Uterus (tissue), 4 donors: ENCODE data around the gene PCSK7. TPM values are rescaled to one million over a fixed set of nuclear protein-coding genes. Genes with fewer than 3 reads are reported as not detected.

ENCODE experiments used
- DNase-seq, 2 donors: peaks; one replicate each; pipeline ENCODE4 v3.0.0-alpha.2; 2019 to 2020
- H3K27ac ChIP-seq, 2 donors: fragments of 200-600 bp; sonication (generic); 1 replicate in 1 of 2; 2 replicates in 1 of 2; pipeline ENCODE4 v1.5.1; 2016 to 2018
- H3K27me3 ChIP-seq, 2 donors: fragments of 200-600 bp; sonication (generic); one replicate each; pipeline ENCODE4 v1.5.1; 2018 to 2019; ENCODE audit warnings: control low read depth in 1 of 2
- H3K36me3 ChIP-seq, 2 donors: fragments of 200-600 bp; sonication (generic); one replicate each; pipeline ENCODE4 v1.5.1; 2019; ENCODE audit warnings: control low read depth in 1 of 2
- H3K4me1 ChIP-seq, 2 donors: fragments of 200-600 bp; sonication (generic); one replicate each; pipeline ENCODE4 v1.5.1; 2018 to 2019; ENCODE audit warnings: control low read depth in 1 of 2
- H3K4me3 ChIP-seq, 2 donors: fragments of 200-600 bp; sonication (generic); 1 replicate in 1 of 2; 2 replicates in 1 of 2; pipeline ENCODE4 v1.5.1; 2018 to 2019; ENCODE audit warnings: mild to moderate bottlenecking in 1 of 2
- H3K9me3 ChIP-seq, 2 donors: fragments of 200-600 bp; sonication (generic); one replicate each; pipeline ENCODE4 v1.5.1; 2019; ENCODE audit warnings: control low read depth in 1 of 2
- CTCF ChIP-seq, 4 experiments: fragments of 200-600 bp in 2 of 4; fragments of 450-650 bp in 2 of 4; sonication (generic) in 2 of 4; IDR thresholded peaks; one replicate each; pipeline ENCODE4 v1.5.1; 2016 to 2019; ENCODE audit warnings: antibody characterized with exemption in 4 of 4, mild to moderate bottlenecking in 2 of 4, moderate library complexity in 1 of 4
- POLR2A ChIP-seq, 2 donors: fragments of 450-650 bp; IDR thresholded peaks; one replicate each; pipeline ENCODE4 v1.6.1; 2016; ENCODE audit warnings: antibody characterized with exemption in 2 of 2, mild to moderate bottlenecking in 1 of 2, moderate library complexity in 1 of 2
- intact Hi-C: fragments of 100-400 bp; cut with DNase I; formaldehyde crosslinking; loops from one replicate; pipeline ENCODE4 v1.15.1; 2023; ENCODE audit warnings: low total_unique reads
- total RNA-seq, 4 donors: library from RNA; depleted of rRNA in 3 of 4; stranded (reverse); fragments of >200 nt in 3 of 4; gene quantifications; one replicate each; pipeline versions ENCODE4 v1.1.0 to v1.2.4, GENCODE V29; 2014 to 2023
- donor health status: DM: yes; HTN: yes; CAD: no.

The PCSK7 gene
- total RNA-seq, 4 donors from 2014 or later = 23.3 to 78.9 (median 35.3) TPM

- Histone ChIP-seq H3K27me3 (no peaks in the 10 kb centered on the region), H3K36me3 (no peaks in the 10 kb centered on the region), H3K4me1 (no peaks in the 10 kb centered on the region), H3K4me3 (no peak overlapping the region), H3K27ac (no peak overlapping the region), H3K9me3 (no peaks in the 10 kb centered on the region)
- DNase-seq = no peak
- intact Hi-C loops = loop anchor here (10.0 kb wide), 1 partner anchor 76 kb away; the partner anchor contains the start of gene BACE1
- TF ChIP-seq POLR2A (IDR thresholded peaks at IDR 0.05) = no peak
- TF ChIP-seq CTCF (IDR thresholded peaks at IDR 0.05) = no peak
These were observed 7.4 kb upstream of the PCSK7 start for GRCh38 chr11:117239295-117239694.

DNA sequence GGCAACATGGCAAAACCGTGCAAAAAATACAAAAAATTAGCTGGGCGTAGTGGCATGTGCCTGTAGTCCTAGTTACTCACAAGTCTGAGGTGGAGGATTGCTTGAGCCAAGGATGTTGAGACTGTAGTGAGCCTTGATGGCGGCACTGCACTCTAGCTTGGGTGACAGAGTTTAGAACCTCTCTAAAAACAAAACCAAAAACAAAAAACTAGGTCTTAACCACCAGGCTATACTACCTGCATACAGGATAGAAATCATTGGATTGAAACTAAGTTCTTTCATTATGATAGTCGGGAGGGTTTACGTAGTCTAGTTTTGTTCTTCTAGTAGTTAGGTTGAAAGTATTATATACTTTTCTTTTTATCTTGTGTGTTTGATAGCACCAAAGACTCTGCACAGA is 6.3 kb upstream of the PCSK7 start:
- no peak overlapping the region for H3K4me3 ChIP-seq
- H3K4me1 ChIP-seq = no peaks in the 10 kb centered on the region
- H3K36me3 ChIP-seq = no peaks in the 10 kb centered on the region
- no peaks in the 10 kb centered on the region for H3K27me3 ChIP-seq
- intact Hi-C loops = loop anchor here (10.0 kb wide), 1 partner anchor 77 kb away; the partner anchor contains the start of gene BACE1
- TF ChIP-seq CTCF (IDR thresholded peaks at IDR 0.05) (no peak), POLR2A (IDR thresholded peaks at IDR 0.05) (no peak)
- no peaks in the 10 kb centered on the region for H3K9me3 ChIP-seq
- H3K27ac ChIP-seq = no peak overlapping the region
- DNase-seq = no peak

DNA sequence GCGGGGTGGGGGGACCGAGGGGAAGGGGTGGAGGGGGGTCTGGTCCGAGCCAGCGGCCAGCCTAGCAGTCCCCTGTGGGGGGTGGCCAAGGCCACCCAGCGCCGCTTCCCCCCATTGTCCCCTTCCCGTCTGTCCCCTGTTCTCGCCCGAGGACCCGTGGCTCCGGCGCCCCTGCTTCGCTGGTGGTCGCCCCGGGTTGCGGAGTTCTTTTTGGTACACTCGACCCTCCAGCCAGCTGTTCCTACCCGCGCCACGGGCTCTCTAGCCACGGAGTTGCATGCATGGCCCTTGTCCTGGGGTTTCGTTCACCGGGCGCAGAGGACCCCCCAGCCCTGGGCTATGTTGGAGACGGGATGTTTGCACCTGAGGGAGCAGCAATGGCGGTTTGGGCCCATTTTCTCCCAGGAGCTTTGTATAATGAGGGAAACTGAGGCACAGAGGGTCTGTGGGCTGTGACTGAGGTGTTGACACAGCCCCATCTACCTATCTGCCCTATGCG is 1.1 kb upstream of the PCSK7 start:
- H3K36me3 ChIP-seq = no peaks in the 10 kb centered on the region
- DNase-seq = peak in 1 of 2 donors; percentile 40
- H3K9me3 ChIP-seq = no peaks in the 10 kb centered on the region
- H3K27me3 ChIP-seq = no peaks in the 10 kb centered on the region
- intact Hi-C loops = loop anchor here (10.0 kb wide), 1 partner anchor 82 kb away; the partner anchor contains the start of gene BACE1
- TF ChIP-seq CTCF (IDR thresholded peaks at IDR 0.05) (no peak), POLR2A (IDR thresholded peaks at IDR 0.05) (no peak)
- H3K4me3 ChIP-seq = peak overlapping the region; percentile 77 to 93
- peak overlapping the region; percentile 92 to 98 for H3K27ac ChIP-seq
- H3K4me1 ChIP-seq = no peaks in the 10 kb centered on the region

DNA sequence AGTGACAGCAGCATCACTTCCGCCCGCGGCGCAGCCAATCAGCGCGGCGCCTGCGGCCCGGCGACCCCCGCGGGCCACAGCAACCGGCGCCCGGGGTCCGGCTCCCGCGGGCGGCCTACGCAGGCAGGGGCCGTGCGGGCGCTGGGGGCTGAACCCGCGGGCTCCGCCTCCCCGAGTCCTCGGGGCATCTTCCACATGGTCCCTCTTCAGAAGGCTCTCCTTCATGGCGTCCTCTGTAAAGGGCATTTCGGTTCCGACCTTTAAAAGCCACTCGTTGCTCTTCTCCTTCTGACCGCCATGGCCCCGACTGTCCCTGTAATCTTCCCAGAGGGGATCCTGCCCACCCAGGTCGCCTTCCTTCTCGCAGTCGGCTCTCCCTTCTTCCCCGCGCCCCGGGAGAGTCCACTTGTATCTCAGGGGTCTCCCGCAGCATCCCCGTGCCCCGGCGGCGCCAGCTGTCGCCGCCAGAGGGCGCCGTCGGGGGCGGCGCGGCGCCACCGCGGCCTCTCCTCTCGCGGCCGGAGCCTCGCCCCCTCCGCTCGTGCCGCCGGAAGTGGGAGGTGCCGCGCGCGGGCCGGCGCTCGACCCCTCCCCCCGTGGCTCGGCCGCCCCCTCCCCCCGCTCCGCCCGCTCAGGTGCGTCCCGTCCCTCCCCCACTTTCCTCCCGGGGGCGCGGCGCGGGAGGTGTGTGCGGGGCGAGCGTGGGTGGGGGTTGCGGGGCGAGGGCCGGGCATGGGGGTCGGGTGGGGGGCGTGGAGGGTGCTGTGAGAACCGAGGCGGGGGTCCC is 412 bp upstream of the PCSK7 start, which contains the start of gene RNF214:
TSS of gene RNF214 (plus strand) at position 580 of the 787 bp plus-strand sequence. CDS start 1,602 bp downstream, outside the sequence.
- Histone ChIP-seq H3K27ac (peak within 1 kb of the TSS; percentile 92 to 98), H3K36me3 (no peaks in the 10 kb centered on the region), H3K27me3 (no peaks in the 10 kb centered on the region), H3K9me3 (no peaks in the 10 kb centered on the region), H3K4me1 (no peaks in the 10 kb centered on the region), H3K4me3 (peak within 1 kb of the TSS; percentile 77 to 93)
- DNase-seq = peak; percentile 65 to 79
- intact Hi-C loops = loop anchor here (10.0 kb wide), 1 partner anchor 83 kb away; the partner anchor contains the start of gene BACE1
- peak; percentile 68 to 98 (median 94) for TF ChIP-seq CTCF (IDR thresholded peaks at IDR 0.05)
- peak; percentile 53 to 77 for TF ChIP-seq POLR2A (IDR thresholded peaks at IDR 0.05)
